ENCODE measurements around the gene ADAMTSL1.

The ADAMTSL1 gene

GRCh38 chr9:18666986-18667772 lies 193.2 kb downstream of the ADAMTSL1 start:
- DNase-seq (ENCODE audit: low spot score), result no peak

GRCh38 chr9:18668944-18669343 lies 195.0 kb downstream of the ADAMTSL1 start:
- no peak for DNase-seq (ENCODE audit: low spot score)

GRCh38 chr9:18672706-18673105 lies 198.8 kb downstream of the ADAMTSL1 start:
- DNase-seq (ENCODE audit: low spot score), result no peak

- DNase-seq (ENCODE audit: low spot score), result no peak
Measured at GRCh38 chr9:18673179-18673578, 199.2 kb downstream of the ADAMTSL1 start.

GRCh38 chr9:18675332-18675731 lies 201.4 kb downstream of the ADAMTSL1 start:
- DNase-seq (ENCODE audit: low spot score), result no peak

- DNase-seq (ENCODE audit: low spot score), result no peak
Measured at GRCh38 chr9:18675973-18676372, 202.0 kb downstream of the ADAMTSL1 start.

- DNase-seq (ENCODE audit: low spot score), result no peak
Measured at GRCh38 chr9:18676525-18676924, 202.6 kb downstream of the ADAMTSL1 start.

- DNase-seq (ENCODE audit: low spot score), result no peak
Measured at GRCh38 chr9:18678821-18679590, 205.1 kb downstream of the ADAMTSL1 start.

- DNase-seq (ENCODE audit: low spot score), result no peak
Measured at GRCh38 chr9:18682907-18683306, 209.0 kb downstream of the ADAMTSL1 start.

GRCh38 chr9:18683312-18683711 lies 209.4 kb downstream of the ADAMTSL1 start:
- DNase-seq (ENCODE audit: low spot score), result no peak

- no peak for DNase-seq (ENCODE audit: low spot score)
Measured at GRCh38 chr9:18683851-18684250, 209.9 kb downstream of the ADAMTSL1 start.

GRCh38 chr9:18684593-18685317 lies 210.8 kb downstream of the ADAMTSL1 start:
- no peak for DNase-seq (ENCODE audit: low spot score)

GRCh38 chr9:18688581-18689565 lies 214.9 kb downstream of the ADAMTSL1 start:
- DNase-seq (ENCODE audit: low spot score), result no peak

- DNase-seq (ENCODE audit: low spot score), result no peak
Measured at GRCh38 chr9:18689921-18690320, 216.0 kb downstream of the ADAMTSL1 start.

GRCh38 chr9:18692268-18692667 lies 218.3 kb downstream of the ADAMTSL1 start:
- no peak for DNase-seq (ENCODE audit: low spot score)

- no peak for DNase-seq (ENCODE audit: low spot score)
Measured at GRCh38 chr9:18692962-18693361, 219.0 kb downstream of the ADAMTSL1 start.

GRCh38 chr9:18694959-18695668 lies 221.2 kb downstream of the ADAMTSL1 start:
- DNase-seq (ENCODE audit: low spot score), result no peak

GRCh38 chr9:18698992-18699391 lies 225.0 kb downstream of the ADAMTSL1 start:
- no peak for DNase-seq (ENCODE audit: low spot score)

- no peak for DNase-seq (ENCODE audit: low spot score)
Measured at GRCh38 chr9:18699764-18700163, 225.8 kb downstream of the ADAMTSL1 start.

GRCh38 chr9:18700714-18701113 lies 226.8 kb downstream of the ADAMTSL1 start:
- DNase-seq (ENCODE audit: low spot score), result no peak
